ENCODE measurements around the gene PCDHGA6.
"Not testable (repeated sequence)": the region's sequence is repeated elsewhere in the genome, so short reads cannot be mapped to it uniquely, and the experiment has no call there.

Gene PCDHGA6

DNA sequence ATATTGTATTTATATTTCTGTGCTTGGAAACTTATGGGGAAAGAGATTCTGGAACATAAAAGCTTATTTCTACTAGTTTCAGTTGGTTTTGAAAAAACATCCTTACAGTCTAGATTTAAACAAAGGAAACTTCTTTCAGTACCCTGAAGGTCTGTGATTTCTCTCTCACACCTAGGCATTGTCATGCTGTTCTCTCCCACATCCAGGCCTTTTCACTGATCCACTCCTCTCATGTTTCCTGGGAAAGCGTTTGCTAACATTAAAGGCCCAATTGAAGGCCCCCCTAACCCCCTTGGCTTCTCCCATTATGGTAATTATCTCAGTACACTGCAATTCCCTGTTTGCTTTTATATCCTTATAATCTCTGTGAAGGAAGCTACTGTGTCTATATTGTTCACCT, 30.9 kb upstream of the PCDHGA6 start:
- DNase-seq (ENCODE audit: low read depth): no peak
- TF ChIP-seq, protein P1, sequence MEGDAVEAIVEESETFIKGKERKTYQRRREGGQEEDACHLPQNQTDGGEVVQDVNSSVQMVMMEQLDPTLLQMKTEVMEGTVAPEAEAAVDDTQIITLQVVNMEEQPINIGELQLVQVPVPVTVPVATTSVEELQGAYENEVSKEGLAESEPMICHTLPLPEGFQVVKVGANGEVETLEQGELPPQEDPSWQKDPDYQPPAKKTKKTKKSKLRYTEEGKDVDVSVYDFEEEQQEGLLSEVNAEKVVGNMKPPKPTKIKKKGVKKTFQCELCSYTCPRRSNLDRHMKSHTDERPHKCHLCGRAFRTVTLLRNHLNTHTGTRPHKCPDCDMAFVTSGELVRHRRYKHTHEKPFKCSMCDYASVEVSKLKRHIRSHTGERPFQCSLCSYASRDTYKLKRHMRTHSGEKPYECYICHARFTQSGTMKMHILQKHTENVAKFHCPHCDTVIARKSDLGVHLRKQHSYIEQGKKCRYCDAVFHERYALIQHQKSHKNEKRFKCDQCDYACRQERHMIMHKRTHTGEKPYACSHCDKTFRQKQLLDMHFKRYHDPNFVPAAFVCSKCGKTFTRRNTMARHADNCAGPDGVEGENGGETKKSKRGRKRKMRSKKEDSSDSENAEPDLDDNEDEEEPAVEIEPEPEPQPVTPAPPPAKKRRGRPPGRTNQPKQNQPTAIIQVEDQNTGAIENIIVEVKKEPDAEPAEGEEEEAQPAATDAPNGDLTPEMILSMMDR (IDR thresholded peaks at IDR 0.05; ENCODE audit: insufficient read depth, low read depth, low read length, missing control alignments): no peak
- no peak overlapping the region for H3K4me3 ChIP-seq (ENCODE audit: low read length)

DNA sequence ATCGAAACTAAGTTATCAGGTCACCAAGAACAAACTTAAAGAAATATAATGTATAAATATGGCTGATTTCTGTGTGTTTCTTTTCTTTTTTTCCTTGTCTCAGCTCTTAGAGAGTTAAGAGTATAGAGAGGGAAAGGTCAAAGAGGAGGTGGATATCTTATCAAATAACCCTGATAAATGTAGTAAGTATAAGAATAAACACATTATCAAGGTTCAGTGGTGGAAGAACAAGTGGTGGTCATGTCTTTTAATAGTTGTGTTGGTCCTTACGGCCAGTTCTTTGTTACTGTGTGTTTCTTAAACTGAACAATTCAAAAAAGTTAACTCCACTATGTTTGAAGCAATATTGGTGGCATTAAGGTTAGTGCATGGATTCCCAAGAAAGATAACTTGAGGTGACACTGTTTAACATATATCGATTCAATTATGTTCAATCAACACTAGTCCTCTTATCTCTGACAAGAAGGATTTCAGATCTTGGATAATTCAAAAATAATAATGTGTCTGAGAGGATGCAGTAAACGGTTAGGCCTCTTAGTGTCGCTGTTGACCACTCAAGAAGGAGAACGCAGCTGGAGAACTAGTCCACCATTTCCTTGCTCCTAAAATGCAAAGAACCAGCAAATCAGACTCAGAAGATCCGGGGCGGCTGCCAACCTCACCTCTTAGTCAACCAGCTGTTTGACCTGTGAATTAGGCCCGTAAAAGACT, 30.3 kb upstream of the PCDHGA6 start, which contains the start of gene PCDHGA3:
Gene PCDHGA3 (plus strand): TSS at position 588 of the 711 bp plus-strand sequence. CDS start 205 bp downstream, outside the sequence.
- H3K4me3 ChIP-seq (ENCODE audit: low read length): peak within 1 kb of the TSS; percentile 12

DNA sequence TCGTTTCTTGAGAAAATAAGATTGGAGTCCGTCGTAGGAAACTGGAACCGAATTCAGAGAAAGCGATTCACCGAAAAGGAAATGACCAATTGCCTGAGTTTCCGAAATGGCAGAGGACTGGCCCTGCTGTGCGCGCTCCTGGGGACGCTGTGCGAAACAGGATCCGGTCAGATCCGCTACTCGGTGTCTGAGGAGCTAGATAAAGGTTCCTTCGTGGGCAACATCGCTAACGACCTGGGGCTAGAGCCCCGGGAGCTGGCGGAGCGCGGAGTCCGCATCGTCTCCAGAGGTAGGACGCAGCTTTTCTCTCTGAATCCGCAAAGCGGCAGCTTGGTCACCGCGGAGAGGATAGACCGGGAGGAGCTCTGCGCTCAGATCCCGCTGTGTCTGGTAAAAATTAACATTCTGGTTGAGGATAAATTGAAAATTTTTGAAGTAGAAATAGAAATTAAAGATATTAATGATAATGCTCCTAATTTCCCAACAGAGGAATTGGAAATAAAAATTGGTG, 29.7 kb upstream of the PCDHGA6 start:
- no peak for DNase-seq (ENCODE audit: low read depth)
- peak overlapping the region; percentile 12 for H3K4me3 ChIP-seq (ENCODE audit: low read length)
- TF ChIP-seq, protein P1 (IDR thresholded peaks at IDR 0.05; ENCODE audit: insufficient read depth, low read depth, low read length, missing control alignments): no peak

More for the DNA sequence above, 30.3 kb upstream of the PCDHGA6 start, which contains the start of gene PCDHGA3:
- DNase-seq (ENCODE audit: low read depth): peak; percentile 53
- TF ChIP-seq, protein P1 (IDR thresholded peaks at IDR 0.05; ENCODE audit: insufficient read depth, low read depth, low read length, missing control alignments): peak; percentile 34

DNA sequence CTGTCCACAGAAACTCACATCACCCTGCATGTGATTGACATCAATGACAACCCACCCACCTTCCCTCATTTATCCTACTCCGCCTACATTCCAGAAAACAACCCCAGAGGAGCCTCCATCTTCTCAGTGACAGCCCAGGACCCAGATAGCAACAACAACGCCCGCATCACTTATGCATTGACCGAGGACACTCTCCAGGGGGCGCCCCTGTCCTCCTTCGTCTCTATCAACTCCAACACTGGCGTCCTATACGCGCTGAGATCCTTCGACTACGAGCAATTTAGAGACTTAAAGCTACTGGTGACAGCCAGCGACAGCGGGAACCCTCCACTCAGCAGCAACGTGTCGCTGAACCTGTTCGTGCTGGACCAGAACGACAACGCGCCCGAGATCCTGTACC, 28.4 kb upstream of the PCDHGA6 start:
- TF ChIP-seq, protein P1 (IDR thresholded peaks at IDR 0.05; ENCODE audit: insufficient read depth, low read depth, low read length, missing control alignments): no peak
- no peak for DNase-seq (ENCODE audit: low read depth)

DNA sequence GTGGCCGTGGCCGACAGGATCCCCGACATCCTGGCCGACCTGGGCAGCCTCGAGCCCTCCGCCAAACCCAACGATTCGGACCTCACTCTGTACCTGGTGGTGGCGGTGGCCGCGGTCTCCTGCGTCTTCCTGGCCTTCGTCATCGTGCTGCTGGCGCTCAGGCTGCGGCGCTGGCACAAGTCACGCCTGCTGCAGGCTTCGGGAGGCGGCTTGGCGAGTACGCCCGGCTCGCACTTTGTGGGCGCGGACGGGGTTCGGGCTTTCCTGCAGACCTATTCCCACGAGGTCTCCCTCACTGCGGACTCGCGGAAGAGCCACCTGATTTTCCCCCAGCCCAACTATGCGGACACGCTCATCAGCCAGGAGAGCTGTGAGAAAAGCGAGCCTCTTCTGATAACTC, 27.7 kb upstream of the PCDHGA6 start:
- not testable (repeated sequence) for H3K4me3 ChIP-seq (ENCODE audit: low read length); DNase-seq (ENCODE audit: low read depth)

More for the DNA sequence above, 28.4 kb upstream of the PCDHGA6 start:
- no peak overlapping the region for H3K4me3 ChIP-seq (ENCODE audit: low read length)

DNA sequence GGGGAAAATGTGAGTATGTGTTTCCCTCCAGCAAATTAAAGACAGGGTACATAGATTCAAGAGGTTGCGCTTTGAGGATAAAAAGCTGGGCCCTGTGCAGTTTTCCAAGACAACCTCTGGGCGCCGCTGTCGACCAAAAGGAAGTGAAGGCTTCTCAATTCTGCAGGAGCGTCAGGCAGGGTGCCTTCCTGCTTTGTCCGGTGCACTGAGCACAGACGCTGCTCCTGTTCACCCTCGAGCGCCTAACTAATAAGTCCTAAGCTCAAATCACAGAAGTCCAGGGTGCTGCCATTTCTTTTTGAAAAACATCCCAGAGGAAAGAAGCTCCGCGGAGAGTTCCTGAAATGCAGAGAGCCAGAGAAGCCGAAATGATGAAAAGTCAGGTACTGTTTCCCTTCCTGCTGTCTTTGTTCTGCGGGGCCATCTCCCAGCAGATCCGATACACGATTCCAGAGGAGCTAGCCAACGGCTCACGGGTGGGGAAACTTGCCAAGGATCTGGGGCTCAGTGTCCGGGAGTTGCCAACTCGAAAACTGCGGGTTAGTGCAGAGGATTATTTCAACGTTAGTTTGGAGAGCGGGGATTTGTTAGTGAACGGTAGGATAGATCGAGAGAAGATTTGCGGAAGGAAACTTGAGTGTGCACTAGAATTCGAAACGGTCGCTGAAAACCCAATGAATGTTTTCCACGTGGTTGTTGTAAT, 23.6 kb upstream of the PCDHGA6 start, which contains the start of gene PCDHGB1:
Gene PCDHGB1 (plus strand): TSS at position 183 of the 703 bp plus-strand sequence. CDS start 162 bp downstream, at position 345.
- DNase-seq (ENCODE audit: low read depth): peak; percentile 38
- TF ChIP-seq, protein P1 (IDR thresholded peaks at IDR 0.05; ENCODE audit: insufficient read depth, low read depth, low read length, missing control alignments): peak; percentile 42
- H3K4me3 ChIP-seq (ENCODE audit: low read length): peak within 1 kb of the TSS; percentile 15

DNA sequence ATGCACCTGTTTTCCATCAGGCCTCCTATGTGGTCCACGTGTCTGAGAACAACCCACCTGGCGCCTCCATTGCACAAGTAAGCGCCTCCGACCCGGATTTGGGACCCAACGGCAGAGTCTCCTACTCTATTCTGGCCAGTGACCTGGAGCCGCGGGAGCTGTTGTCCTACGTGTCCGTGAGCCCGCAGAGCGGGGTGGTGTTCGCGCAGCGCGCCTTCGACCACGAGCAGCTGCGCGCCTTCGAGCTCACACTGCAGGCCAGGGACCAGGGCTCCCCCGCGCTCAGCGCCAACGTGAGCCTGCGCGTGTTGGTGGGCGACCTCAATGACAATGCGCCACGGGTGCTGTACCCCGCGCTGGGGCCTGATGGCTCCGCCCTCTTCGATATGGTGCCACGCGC, 22.1 kb upstream of the PCDHGA6 start:
- no peak overlapping the region for H3K4me3 ChIP-seq (ENCODE audit: low read length)
- TF ChIP-seq, protein P1 (IDR thresholded peaks at IDR 0.05; ENCODE audit: insufficient read depth, low read depth, low read length, missing control alignments): no peak
- DNase-seq (ENCODE audit: low read depth): no peak

Data from epithelial cell of esophagus (primary cell).